K562 (cell line): ENCODE results near the gene CCDC93. TPM values are rescaled to one million over a fixed set of nuclear protein-coding genes. Genes with fewer than 3 reads are reported as not detected.

Experiments used
- ATAC-seq: fragments of 200-7000 bp; cut with Tn5 transposase; 3 replicates; pipeline ENCODE4 v1.9.1; 2020; ENCODE audit warnings: moderate library complexity
- BruUV-seq: library from RNA; stranded (reverse); fragments of 400-500 nt; replicated peaks from 2 replicates; lab custom pipeline; 2021; lab: Mats Ljungman, UMichigan
- CTCF ChIA-PET: fragments of 300-600 bp; formaldehyde crosslinking; extraction: SDS; loops from one replicate; lab custom pipeline; 2021; ENCODE audit warnings: low intra/inter-chr PET ratio; lab: Yijun Ruan, JAX
- POLR2A ChIA-PET: fragments of 300-600, 350-650 bp; sonication (Branson Sonifier 250); formaldehyde crosslinking; extraction: SDS; loops from one replicate; lab custom pipeline; 2021; ENCODE audit warnings: antibody characterized with exemption, inconsistent platforms; lab: Yijun Ruan, JAX
- DNase-seq, 4 experiments: peaks; one replicate each; pipeline versions ENCODE4 v3.0.0 to v3.0.0-alpha.2; 2011 to 2018; ENCODE audit warnings: low spot score in 3 of 4, mixed read lengths in 3 of 4; ENCODE audit errors: extremely low read depth in 1 of 4
- FAIRE-seq: peaks from 2 replicates; lab custom pipeline; 2011; peaks lifted over from hg19 to GRCh38; lab: Jason Lieb, UNC
- H2AFZ ChIP-seq: 2 replicates; pipeline ENCODE4 v1.6.0; 2011; ENCODE audit warnings: low read depth, low read length, control low read depth, inconsistent platforms
- H3K27ac ChIP-seq: fragments of 200-600 bp; 3 replicates; pipeline ENCODE4 v1.8.0; 2011; ENCODE audit warnings: low read depth, mild to moderate bottlenecking, control low read depth, inconsistent platforms, low read length, moderate library complexity, mixed read lengths; ENCODE audit errors: extremely low read depth
- H3K27me3 ChIP-seq, 2 experiments: fragments of 300-600 bp in 1 of 2; 2 replicates in 1 of 2; 3 replicates in 1 of 2; pipeline versions ENCODE4 v1.6.0 to v1.8.0; 2011; ENCODE audit warnings: inconsistent platforms in 2 of 2, low read length in 2 of 2, mild to moderate bottlenecking in 1 of 2, mixed read lengths in 1 of 2, moderate library complexity in 1 of 2; ENCODE audit not compliant: control insufficient read depth in 2 of 2, insufficient read depth in 2 of 2
- H3K36me3 ChIP-seq: fragments of 300-600 bp; 3 replicates; pipeline ENCODE4 v1.8.0; 2011; ENCODE audit warnings: mild to moderate bottlenecking, low read length, inconsistent platforms; ENCODE audit not compliant: control insufficient read depth, insufficient read depth
- H3K4me1 ChIP-seq, 2 experiments: fragments of 200-600 bp in 1 of 2; replicated peaks in 1 of 2; 2 replicates in 1 of 2; 3 replicates in 1 of 2; pipeline versions ENCODE4 v1.5.1 to v1.8.0; 2011; ENCODE audit warnings: inconsistent platforms in 2 of 2, low read length in 2 of 2, mild to moderate bottlenecking in 1 of 2, mixed read lengths in 1 of 2, moderate library complexity in 1 of 2; ENCODE audit not compliant: control insufficient read depth in 2 of 2, insufficient read depth in 2 of 2
- H3K4me2 ChIP-seq: 2 replicates; pipeline ENCODE4 v1.6.1; 2011; ENCODE audit warnings: low read length, control low read depth, inconsistent platforms, mixed read lengths; ENCODE audit not compliant: insufficient read depth
- H3K4me3 ChIP-seq: fragments of 200-600 bp; sonication (generic), shearing (Covaris generic); 2 replicates; pipeline ENCODE4 v1.5.1; 2016; ENCODE audit warnings: control low read depth, inconsistent platforms
- H3K79me2 ChIP-seq: fragments of 200-600 bp; 3 replicates; pipeline ENCODE4 v1.8.0; 2011; ENCODE audit warnings: low read length, inconsistent platforms; ENCODE audit not compliant: control insufficient read depth, insufficient read depth
- H3K9ac ChIP-seq, 2 experiments: 2 replicates each; pipeline versions ENCODE4 v1.6.0 to v1.6.1; 2011; ENCODE audit warnings: low read depth in 2 of 2, low read length in 2 of 2, control low read depth in 1 of 2, inconsistent platforms in 1 of 2, mild to moderate bottlenecking in 1 of 2, mixed read lengths in 1 of 2; ENCODE audit not compliant: insufficient read depth in 1 of 2
- H3K9me1 ChIP-seq: one replicate; pipeline ENCODE4 v1.6.0; 2011; ENCODE audit warnings: inconsistent platforms, mild to moderate bottlenecking, low read length, moderate library complexity; ENCODE audit not compliant: control insufficient read depth, insufficient read depth
- H3K9me3 ChIP-seq: replicated peaks from 2 replicates; pipeline ENCODE4 v1.5.1; 2011; ENCODE audit warnings: low read depth, low read length, inconsistent platforms; ENCODE audit not compliant: control insufficient read depth, insufficient read depth
- H4K20me1 ChIP-seq: replicated peaks from 2 replicates; pipeline ENCODE4 v1.6.1; 2011; ENCODE audit warnings: low read length, inconsistent platforms, mixed read lengths; ENCODE audit not compliant: control insufficient read depth, insufficient read depth
- BRF2 ChIP-seq: IDR thresholded peaks from 3 replicates; pipeline ENCODE4 v1.6.1; 2011; ENCODE audit warnings: borderline replicate concordance, mild to moderate bottlenecking; ENCODE audit not compliant: insufficient read length, insufficient read depth
- FOXM1 ChIP-seq, 2 experiments: fragments of 450-650 bp in 1 of 2; sonication (generic) in 1 of 2; formaldehyde crosslinking in 1 of 2; IDR thresholded peaks; 2 replicates each; pipeline versions ENCODE4 v1.6.1 to v1.9.0; 2017 to 2022; ENCODE audit warnings: low read depth in 2 of 2, mild to moderate bottlenecking in 2 of 2, missing genetic modification reagents in 1 of 2, moderate library complexity in 1 of 2
- FOXO4 ChIP-seq: fragments of 450-650 bp; formaldehyde crosslinking; IDR thresholded peaks from 2 replicates; pipeline ENCODE4 v1.4.0; 2020; ENCODE audit warnings: mild to moderate bottlenecking, moderate library complexity
- HNRNPLL ChIP-seq: fragments of 200-400 bp; formaldehyde crosslinking; IDR thresholded peaks from 2 replicates; pipeline ENCODE4 v1.6.1; 2017; ENCODE audit warnings: low read length, low read depth, mild to moderate bottlenecking; ENCODE audit not compliant: poor library complexity, severe bottlenecking
- MNT ChIP-seq, 2 experiments: fragments of 450-650 bp; conservative IDR thresholded peaks; 2 replicates each; pipeline ENCODE4 v1.6.1; 2017; ENCODE audit warnings: mild to moderate bottlenecking in 2 of 2, moderate library complexity in 2 of 2
- MXI1 ChIP-seq: IDR thresholded peaks from 2 replicates; pipeline ENCODE4 v1.6.1; 2011; ENCODE audit warnings: low read depth, mild to moderate bottlenecking, improper control_type of control experiment, low read length
- NFYB ChIP-seq: IDR thresholded peaks from 2 replicates; pipeline ENCODE4 v1.6.1; 2011; ENCODE audit warnings: mild to moderate bottlenecking, moderate library complexity; ENCODE audit not compliant: insufficient read length; ENCODE audit errors: extremely low read depth
- NR2F6 ChIP-seq: fragments of 450-650 bp; formaldehyde crosslinking; IDR thresholded peaks from 2 replicates; pipeline ENCODE4 v1.4.0; 2020; ENCODE audit warnings: mild to moderate bottlenecking
- PHB ChIP-seq: fragments of 250-450 bp; sonication (Bioruptor Pico); IDR thresholded peaks from 2 replicates; pipeline ENCODE4 v1.5.0; 2021
- PRMT5 ChIP-seq: sonication (generic); formaldehyde crosslinking; IDR thresholded peaks from 2 replicates; pipeline ENCODE4 v1.5.0; 2020; ENCODE audit warnings: missing genetic modification reagents
- TCF7L2 ChIP-seq: fragments of 150-350 bp; IDR thresholded peaks from 2 replicates; pipeline ENCODE4 v1.6.1; 2016; ENCODE audit warnings: low read depth, mild to moderate bottlenecking, low read length, moderate library complexity
- TEAD1 ChIP-seq, 2 experiments: fragments of 450-650 bp in 1 of 2; sonication (generic) in 1 of 2; formaldehyde crosslinking; IDR thresholded peaks; 2 replicates each; pipeline versions ENCODE4 v1.4.0 to v1.8.0; 2020 to 2022; ENCODE audit warnings: mild to moderate bottlenecking in 2 of 2, missing genetic modification reagents in 1 of 2
- ZBED1 ChIP-seq: IDR thresholded peaks from 2 replicates; pipeline ENCODE4 v1.6.1; 2014
- ZNF24 ChIP-seq: fragments of 450-650 bp; IDR thresholded peaks from 2 replicates; pipeline ENCODE4 v1.6.1; 2016
- ZNF609 ChIP-seq: sonication (generic); formaldehyde crosslinking; IDR thresholded peaks from 2 replicates; pipeline ENCODE4 v1.8.1; 2023; ENCODE audit warnings: missing genetic modification reagents, mild to moderate bottlenecking, borderline replicate concordance
- in situ Hi-C: fragments of 300-500 bp; cut with MboI; formaldehyde crosslinking; loops from 4 replicates; pipeline ENCODE4 v1.15.0; 2018; ENCODE audit warnings: inconsistent platforms, mixed read lengths
- intact Hi-C: fragments of 100-400 bp; cut with micrococcal nuclease; formaldehyde crosslinking; loops from 2 replicates; pipeline ENCODE4 v1.14.2; 2022
- polyA plus RNA-seq, 8 experiments: library from polyadenylated mRNA; depleted of rRNA in 4 of 8; stranded (reverse) in 5 of 8; unstranded in 3 of 8; fragments of >200 nt; fragmentation: Nextera tagmentation in 2 of 8; fragmentation: Illumina TruSeq in 1 of 8; extraction: Ambion mirVana in 2 of 8; extraction: Trizol in 1 of 8; gene quantifications; 2 replicates each; pipeline versions ENCODE4 v1.2.1 to v1.2.3, GENCODE V29; 2011 to 2014; ENCODE audit warnings: inconsistent platforms in 1 of 8, missing spikeins in 1 of 8
- total RNA-seq, 7 experiments: library from RNA; depleted of rRNA in 6 of 7; stranded (reverse); fragments of >200 nt in 6 of 7; fragmentation: Illumina TruSeq in 2 of 7; extraction: Trizol in 2 of 7; gene quantifications; 2 replicates each; pipeline versions ENCODE4 v1.2.1 to v1.2.3, GENCODE V29; 2011 to 2021; ENCODE audit warnings: low replicate concordance in 1 of 7

Gene CCDC93
- total and polyA plus RNA-seq, 9 of the 15 experiments (the other 6 are each of a cell fraction or from before 2014, with no cell fraction given) = 3.3 to 19.3 (median 12.4) TPM

GRCh38 chr2:118049816-118050140 is 35.9 kb upstream of the CCDC93 start:
- FAIRE-seq (no peak), DNase-seq (no peak), ATAC-seq (no peak)
- Histone ChIP-seq H2AFZ (no peak overlapping the region), H3K9ac (no peak overlapping the region), H3K27ac (no peak overlapping the region), H3K4me2 (no peak overlapping the region), H3K4me1 (no peaks in the 10 kb centered on the region), H3K4me3 (no peak overlapping the region), H3K9me3 (no peaks in the 10 kb centered on the region), H3K79me2 (no peaks in the 10 kb centered on the region), H3K27me3 (peaks cover 0 to 7% of the 10 kb centered on the region in 2 experiments; a peak in 1 of 5 replicates), H3K36me3 (no peaks in the 10 kb centered on the region), H4K20me1 (no peaks in the 10 kb centered on the region), H3K9me1 (no peaks in the 10 kb centered on the region)
- no TSS peak for BruUV-seq
- ChIA-PET CTCF (no interaction called here), POLR2A (no interaction called here)
- in situ Hi-C loops (loop anchor here (10.0 kb wide), 1 partner anchor 155 kb away; no protein-coding TSS in a partner anchor), intact Hi-C loops (loop anchor here (5.0 kb wide), 1 partner anchor 153 kb away; no protein-coding TSS in a partner anchor)
- TF ChIP-seq NFYB = no peak
- TF ChIP-seq FOXO4 (CRISPR knock-in tag) = no peak
- no peak for TF ChIP-seq PHB
- no peak for TF ChIP-seq MNT (conservative IDR thresholded peaks at IDR 0.05)
- TF ChIP-seq ZNF609 (CRISPR knock-in tag) = no peak
- no peak for TF ChIP-seq ZNF24
- TF ChIP-seq PRMT5 (CRISPR knock-in tag) = no peak
- no peak for TF ChIP-seq ZBED1
- TF ChIP-seq MXI1 = no peak
- TF ChIP-seq HNRNPLL = no peak
- TF ChIP-seq FOXM1 (IDR thresholded peaks at IDR 0.05; ENCODE audit: low read depth) = no peak
- no peak for TF ChIP-seq FOXM1 (CRISPR knock-in tag; IDR thresholded peaks at IDR 0.05; ENCODE audit: low read depth)
- TF ChIP-seq NR2F6 = no peak
- no peak for TF ChIP-seq BRF2
- TF ChIP-seq TCF7L2 = no peak
- TF ChIP-seq TEAD1 (CRISPR knock-in tag; IDR thresholded peaks at IDR 0.05) = no peak
